UCSD-AML1 (cell line): Measurements from ENCODE around the gene GOPC.

Experiments used
- DNase-seq: peaks from one replicate; lab custom pipeline; 2025; ENCODE audit not compliant: unreplicated experiment; lab: John Stamatoyannopoulos, UW

GOPC gene

DNA sequence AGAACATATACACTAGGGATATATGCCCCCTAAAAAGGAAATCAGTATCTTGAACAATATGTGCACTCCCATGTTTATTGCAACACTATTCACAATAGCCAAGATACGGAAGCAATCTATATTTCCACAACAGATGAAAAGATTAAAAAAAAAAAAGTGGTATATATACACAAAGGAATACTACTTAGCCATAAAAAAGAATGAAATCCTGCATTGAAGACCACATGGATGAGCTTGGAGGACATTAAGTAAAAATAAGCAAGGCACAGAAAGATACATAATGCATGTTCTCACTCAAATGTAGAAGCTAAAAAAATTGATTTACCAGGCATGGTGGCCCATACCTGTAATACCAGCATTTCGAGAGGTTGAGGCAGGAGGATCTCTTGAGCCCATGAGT lies 4.6 kb downstream of the GOPC start:
- no peak for DNase-seq

DNA sequence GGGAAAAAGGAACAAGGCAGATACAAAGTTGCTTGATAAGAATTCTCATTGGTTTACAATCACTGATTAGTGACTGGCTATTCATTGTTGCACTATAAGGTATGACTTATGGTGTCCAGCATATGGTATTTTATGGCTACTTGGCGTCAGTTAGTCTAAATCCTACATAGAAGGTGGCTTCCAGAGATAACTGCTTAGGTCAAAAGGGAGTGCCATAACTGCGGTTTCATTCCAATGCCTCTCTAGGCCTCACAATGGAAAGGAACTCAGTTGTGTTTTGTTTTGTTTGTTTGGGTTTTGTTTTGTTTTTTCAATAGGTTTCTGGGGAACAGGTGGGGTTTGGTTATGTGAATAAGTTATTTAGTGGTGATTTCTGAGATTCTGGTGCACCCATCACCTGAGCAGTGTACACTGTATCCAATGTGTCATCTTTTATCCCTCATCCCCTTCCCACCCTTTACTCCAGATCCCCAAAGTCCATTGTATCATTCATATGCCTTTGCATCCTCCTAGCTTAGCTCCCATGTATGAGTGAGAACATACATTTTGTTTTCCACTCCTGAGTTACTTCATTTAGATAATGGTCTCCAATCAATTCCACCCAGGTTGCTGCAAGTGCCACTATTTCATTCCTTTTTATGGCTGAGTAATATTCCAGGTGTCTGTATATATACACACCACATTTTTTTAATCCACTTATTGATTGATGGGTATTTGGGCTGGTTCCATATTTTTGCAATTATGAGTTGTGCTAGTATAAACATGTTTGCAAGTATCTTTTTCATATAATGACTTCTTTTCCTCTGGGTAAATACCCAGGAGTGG lies 7.0 kb downstream of the GOPC start:
- no peak for DNase-seq

DNA sequence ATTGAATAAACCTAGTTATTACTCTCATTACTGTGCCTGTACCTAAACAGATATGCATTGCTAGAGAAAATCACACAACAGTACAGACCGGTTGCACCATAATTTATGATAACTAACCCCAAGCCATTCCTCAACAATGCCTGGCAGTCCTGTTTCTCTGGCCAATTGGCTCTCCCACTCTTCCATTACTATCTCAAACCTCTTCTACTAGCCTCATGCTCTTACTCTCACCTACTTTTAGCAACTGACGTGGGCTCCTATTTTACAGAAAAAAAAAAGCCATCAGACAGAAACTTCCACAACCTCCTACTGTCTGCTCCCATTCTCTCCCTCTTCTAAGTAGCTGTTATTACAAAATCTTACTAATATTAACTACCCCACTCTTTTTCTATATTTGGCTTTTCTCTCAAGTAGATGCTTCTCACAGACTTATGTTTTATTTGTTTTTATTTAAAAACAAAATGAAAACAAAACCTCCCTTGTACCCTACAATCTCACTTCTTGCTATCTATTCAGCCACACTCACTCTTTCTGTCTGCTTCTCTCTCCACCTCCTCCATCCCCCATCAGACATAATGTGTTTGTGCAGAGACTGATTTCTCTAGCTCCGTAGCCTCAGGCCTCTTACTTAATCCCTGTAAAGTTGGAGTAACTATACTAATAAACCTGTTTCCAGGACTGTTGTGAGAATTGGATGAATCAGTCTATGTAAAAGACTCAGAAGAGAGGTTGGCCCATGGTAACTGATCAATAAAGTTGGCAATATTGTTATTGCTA lies 9.1 kb downstream of the GOPC start:
- no peak for DNase-seq

DNA sequence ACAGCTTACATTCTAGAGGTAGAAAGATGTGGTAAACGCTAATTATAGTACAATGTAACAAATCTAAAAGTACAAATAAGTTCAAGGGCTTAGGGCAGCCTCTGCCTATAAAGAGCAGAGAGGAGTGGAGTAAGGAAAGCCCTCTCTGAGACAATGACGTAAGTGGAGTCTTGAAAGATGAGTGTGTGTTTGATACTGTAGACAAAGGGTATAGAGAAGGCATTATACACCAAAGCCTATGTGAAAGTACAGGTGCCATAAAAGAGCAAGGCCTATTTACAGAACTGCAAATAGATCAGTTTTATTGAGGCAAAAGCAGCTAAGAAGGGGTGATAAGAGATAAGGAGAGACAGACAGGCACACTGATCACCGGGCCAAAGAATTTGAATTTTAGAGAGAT lies 10.9 kb downstream of the GOPC start:
- DNase-seq: no peak

DNA sequence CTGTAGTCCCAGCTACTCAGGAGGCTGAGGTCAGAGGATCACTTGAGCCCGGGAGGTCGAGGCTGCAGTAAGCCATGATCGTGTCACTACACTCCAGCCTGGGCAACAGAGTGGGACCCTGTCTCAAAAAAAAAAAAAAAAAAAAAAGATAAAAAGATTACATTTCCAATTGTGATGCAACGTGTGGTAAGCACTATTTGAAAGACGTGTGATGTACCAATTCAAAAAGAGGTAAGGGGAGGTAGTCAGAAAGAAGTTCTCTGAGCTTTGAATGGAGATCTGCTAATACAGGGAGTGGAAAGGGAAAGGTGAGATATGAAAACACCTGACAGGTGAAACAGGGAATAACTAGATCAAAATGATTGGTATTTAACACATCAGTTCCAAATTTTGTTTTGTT lies 11.9 kb downstream of the GOPC start:
- DNase-seq: no peak

DNA sequence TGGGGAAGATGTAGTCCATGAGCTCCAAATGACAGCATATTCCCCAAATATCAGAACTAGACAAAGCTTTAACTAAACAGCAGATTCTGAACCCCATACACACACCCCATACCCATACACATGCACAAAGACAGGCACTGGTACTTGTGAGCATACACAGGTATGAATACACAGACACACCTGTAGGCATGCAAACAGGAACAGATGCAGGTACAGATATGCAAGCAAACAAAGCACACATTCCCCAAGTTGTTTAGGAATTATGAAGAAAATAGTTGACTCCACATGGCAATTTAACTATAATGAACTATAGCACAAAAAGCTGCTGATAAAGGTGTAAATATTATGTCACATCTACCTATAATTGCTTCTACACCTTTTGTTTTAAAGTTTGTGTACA lies 16.7 kb downstream of the GOPC start:
- DNase-seq: no peak

DNA sequence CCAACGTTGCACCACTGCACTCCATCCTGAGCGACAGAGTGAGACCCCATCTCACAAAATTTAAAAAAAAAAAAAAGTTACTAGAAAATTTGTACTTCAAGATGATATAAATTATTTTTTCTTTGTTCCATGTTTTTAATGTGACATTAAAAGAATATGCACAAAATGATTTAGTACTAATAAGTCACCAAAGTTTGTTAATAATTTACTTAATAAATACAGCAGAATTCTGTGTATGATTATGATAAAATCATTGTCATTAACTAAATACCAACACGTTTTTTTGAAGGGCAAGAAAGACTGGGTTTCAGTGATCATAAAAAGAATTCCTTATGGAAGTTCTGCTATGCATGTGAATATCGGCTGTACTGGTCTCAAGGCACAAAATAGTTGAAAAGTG lies 28.1 kb downstream of the GOPC start:
- no peak for DNase-seq

DNA sequence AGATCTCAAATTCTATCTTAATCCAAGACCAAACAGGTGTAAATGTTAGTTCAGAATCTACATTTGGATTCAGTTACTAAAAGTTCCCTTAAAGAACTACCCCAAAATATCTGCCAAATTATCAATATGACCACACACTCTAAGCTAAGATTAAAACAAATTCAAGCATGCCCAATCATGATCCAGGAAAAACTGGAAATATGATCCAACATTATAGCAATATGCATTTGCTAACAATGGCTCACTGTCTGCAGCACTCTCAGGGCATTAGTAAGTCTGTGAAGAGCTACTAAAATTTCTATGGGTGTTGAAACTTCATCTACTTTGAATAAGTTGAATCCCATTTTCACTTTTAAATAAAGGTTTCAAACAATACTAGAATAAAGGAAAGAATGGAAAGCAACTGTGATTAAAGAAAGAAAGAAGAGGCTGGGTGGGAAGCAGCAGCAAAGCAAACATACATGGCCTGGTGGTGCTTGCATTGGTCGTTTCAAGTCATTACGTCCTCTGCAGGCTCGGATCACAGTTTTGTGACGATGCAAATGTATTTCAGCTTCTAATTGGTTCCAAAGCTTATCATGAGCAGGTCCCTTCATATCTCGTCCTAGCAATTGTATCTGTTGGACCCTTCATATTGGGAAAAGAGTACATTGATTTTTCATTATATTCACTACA lies 29.2 kb downstream of the GOPC start:
- no peak for DNase-seq

DNA sequence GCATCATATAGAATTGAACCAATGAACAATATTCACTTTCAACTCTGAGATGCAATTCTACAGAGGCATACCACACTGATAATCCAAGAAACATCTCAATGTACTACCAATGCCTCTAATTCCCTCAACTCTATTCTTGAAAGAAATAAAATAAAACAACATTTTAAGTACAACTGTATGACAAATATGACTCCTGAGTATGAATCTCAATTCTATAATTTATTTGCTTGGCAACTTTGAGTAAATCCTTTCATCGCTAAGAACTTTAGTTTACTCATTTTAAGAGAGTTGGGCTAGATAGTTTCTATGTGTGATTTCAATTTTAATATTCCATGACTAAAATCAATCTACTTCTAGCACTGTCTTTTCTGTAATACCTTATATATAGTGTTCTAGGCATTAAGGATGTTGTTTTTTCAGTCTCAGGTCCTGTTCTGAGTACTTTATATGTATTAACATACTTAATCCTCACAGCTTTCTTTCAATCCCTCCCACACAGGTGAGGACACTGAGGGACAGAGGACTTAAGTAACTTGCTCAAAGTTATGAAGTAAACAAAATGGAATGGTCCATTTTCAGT lies 33.4 kb downstream of the GOPC start:
- no peak for DNase-seq

DNA sequence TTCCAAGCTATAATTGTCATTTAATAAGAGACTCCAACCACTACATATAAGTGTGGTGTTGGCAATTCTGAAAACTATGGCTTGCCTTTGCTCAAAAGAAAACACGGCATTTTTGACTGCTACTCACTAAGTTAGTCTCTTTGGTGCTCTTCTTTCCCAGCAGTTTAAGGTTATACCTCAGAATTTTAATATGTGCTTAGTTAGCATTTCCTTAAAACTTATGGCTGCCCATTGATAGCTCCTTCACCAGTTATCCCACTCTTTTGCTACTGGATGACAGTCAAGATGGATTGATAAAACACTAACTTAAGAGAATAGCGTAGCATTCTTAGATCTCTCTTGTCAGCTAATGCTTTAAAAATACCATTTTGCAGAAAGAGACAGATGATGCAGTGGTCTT lies 34.1 kb downstream of the GOPC start:
- no peak for DNase-seq

DNA sequence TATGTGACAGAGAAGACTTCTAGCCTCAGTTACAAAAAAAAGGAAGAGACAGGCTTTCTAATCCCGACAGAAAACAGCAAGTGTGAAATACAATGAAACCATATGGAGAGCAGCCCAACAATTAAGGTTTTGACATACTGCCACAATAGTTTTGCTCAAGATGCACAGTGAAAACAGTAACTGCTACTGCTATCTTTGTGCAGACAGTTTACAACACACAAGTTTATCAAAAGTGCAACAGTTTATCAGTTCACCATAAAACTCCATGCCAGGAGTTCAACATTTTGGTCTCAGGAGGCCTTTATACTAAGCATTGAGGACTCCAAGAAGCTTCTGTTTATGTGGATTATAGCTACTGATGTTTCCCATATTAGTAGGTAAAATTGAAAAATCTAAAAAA lies 37.6 kb downstream of the GOPC start:
- no peak for DNase-seq

DNA sequence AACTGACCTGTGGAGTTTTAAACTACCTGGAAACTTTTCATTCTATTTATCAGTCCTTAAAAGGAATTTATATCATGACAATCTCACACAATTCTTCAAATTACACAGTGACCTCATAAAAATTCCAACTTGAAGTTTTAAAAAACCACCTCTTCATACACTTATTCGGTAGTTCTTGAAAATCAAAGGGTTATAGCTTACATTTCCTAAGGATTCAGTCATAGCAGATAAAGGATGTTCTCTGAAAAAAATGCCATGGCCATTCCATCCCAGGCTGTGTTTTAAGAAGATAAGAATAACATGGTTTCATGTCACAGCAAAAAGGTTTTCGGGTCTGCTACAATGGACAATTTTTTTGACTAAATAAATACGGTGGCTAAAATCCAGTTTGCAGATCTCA lies 41.2 kb downstream of the GOPC start:
- no peak for DNase-seq

DNA sequence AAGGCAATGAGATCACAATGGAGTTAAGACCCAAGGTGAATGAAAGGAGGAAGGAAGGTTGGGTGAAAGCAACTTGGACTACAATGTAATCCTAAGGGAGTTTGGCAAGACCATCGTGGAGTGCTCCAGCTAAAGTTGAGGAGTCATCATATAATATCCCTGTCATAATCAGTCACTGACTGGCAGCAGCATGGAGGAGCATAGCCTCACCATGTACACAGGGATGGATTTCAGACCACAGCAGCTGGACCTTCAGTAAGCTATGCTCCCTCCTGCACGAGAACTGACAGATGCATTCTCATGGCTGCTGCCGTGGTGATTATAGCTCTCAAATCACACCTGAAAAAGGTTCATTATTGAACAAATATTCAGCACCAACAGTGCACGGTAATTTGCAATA lies 43.0 kb downstream of the GOPC start:
- no peak for DNase-seq

DNA sequence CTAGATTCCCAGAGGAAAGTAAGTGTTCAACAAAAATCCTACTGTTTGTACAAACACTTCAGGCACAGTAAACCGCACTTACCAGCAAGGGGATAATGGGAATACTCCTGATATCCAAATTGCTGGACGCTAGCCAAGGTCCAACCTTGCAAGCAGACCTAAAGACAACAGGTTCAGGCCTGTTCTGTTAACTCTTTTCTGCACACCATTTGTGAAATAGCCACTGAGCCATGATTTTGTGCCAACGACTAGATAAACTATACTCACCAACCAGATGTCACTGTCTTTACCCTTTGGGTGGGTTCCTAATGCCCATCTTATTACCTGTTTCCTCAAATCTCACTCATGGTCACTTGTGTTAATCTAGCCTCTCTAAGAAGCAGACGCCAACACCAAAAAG lies 43.5 kb downstream of the GOPC start:
- no peak for DNase-seq

DNA sequence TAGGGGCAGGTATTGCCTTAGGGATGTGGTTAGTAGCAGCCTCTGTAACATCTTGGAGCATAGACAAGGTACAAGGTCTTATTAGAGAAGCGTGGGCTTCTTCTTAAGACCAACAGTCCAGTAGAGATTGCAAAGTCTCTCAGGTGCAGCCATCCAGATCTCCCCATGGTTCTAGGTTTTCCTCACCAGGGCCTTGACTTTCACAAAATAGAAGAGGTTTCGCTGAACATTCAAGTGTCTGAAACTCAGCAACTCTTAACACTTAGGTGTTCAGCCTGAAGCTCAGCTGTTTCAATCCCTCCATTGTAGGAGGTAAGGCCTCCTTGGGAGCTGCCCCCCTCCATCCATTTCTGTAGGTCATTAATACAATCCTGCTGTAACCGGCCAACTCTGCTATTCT lies 44.4 kb downstream of the GOPC start:
- no peak for DNase-seq

DNA sequence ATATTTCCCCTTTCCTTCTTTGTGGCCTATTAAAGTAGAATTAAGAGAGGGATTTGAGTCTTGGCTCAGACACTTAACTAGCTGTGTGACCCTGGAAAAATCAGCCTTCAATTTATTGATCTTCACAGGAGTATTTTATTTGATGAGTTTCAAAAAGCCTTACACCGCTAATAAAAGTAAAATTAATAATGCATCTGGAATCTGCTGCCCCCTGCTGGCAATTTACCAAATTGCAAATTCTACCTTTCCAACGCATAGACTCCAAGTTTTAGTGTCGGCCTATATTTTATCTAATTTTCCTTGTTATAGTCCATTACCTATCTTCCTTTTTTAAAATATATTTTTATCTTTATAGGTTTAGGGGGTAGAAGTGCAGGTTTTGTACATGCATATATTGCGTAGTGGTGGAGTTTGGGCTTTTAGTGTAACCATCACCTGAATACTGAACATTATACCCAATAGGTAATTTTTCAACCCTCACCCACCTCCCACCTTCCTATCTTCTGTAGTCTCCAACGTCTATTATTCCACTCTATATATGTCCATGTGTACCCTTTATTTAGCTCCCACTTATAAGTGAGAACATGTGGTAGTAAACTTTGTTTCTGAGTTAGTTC lies 46.3 kb downstream of the GOPC start:
- peak; percentile 8 for DNase-seq

DNA sequence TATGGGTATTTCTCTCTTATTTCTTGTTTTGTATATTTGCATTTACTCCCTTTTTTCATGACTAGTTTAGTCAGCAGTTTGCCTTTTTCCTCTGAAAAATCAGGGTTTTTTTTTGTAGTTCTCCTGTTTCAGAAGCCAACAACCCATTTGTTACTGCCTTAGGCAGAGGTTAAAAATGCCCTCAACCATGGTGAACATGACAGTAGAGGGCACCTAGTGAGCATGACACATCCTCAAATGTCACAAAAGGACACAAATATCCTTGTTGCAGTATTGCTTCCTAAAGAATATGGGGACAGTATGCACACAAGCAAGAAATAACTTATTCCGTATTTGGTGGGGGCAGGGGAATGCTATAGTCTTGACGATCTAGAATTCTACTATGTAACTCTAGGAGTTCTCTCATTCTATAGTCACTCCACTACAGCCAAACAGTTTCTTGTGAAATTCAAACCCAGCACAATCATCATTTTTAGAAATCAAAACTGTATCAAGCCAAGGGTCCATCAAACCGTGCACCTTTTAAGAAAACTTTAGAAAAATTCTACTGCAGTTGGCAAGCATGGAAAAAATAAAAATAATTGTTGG lies 47.0 kb downstream of the GOPC start:
- no peak for DNase-seq

DNA sequence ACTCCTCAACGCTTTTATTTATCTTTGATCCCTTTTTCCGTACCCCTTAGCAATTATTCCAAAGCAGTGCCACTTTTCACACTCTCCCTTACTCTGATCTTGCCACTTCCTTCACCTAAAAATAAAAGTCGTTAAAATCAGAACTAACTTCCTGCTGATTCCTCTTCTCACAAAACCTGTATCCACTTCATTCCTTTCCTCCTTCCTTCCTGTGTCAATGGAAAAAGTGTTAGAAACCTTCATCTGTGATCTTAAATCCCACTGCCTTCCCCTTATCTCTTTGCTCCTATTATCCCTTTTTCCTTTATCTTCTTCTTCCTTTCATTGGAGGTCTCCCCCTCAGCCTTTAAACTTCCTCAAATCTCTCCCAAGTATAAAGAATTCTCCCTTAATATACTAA lies 49.2 kb downstream of the GOPC start:
- no peak for DNase-seq

DNA sequence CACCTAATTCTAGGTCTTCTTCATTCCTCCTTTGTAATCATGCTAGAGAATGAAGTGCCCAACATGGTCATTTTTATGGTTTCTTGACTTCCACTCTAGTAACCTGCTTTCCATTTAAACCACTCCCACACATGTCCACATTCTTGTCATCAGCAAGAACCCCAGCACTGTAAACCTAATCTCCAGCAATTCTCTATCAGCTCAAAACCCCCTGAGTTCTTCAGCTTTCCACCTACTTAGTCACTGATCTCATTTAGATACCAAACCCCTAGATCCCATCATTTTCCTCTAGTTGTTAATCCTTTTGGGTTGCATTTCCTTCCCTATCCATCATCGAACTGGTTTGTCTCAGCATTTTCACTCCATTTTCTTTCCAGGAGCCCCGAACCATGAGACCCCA lies 49.7 kb downstream of the GOPC start:
- DNase-seq: no peak

DNA sequence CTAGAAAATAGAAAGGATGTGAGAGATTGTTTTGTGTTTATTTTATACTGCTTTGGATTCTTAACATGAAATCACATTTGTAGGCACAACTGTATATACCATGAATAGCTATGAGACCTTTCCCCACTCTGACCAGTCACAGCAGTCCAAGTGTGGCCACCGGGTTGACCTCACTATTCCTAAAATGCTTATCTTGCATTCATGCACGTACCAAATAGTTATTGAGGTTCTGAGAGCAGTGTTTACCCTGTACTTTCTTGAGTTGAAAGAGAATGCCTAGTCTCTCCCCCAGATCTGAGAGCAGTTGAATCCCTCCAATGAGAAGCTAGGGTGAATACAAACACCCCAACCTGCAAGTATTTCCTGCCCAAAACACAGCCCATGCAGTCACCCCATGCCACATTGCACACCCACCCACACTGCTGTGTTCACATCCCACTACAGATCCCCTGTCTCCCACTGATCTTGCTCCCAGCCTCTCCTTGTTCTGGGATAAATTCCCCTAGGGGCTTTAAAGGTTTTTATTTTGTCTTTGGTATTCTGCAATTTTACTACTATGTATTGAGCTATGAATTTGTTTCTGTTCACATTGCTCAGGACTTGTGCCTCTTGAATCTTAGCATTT lies 51.6 kb downstream of the GOPC start:
- DNase-seq: no peak
